Parathyroid adenoma (tissue), 2 donors: ENCODE measurements around the gene CDK5.

Source experiments
- H2AFZ ChIP-seq: fragments of 300-600 bp; sonication (generic); one replicate; pipeline ENCODE4 v1.7.0; 2017; ENCODE audit warnings: antibody characterized with exemption, mild to moderate bottlenecking
- H3K27ac ChIP-seq: fragments of 300-600 bp; sonication (generic); one replicate; pipeline ENCODE4 v1.7.0; 2017
- H3K27me3 ChIP-seq: fragments of 300-600 bp; sonication (generic); one replicate; pipeline ENCODE4 v1.7.0; 2017; ENCODE audit warnings: low read length; ENCODE audit not compliant: control insufficient read depth, insufficient read depth
- H3K36me3 ChIP-seq: fragments of 300-600 bp; sonication (generic); one replicate; pipeline ENCODE4 v1.7.0; 2017; ENCODE audit warnings: low read length; ENCODE audit not compliant: control insufficient read depth, insufficient read depth
- H3K4me1 ChIP-seq: fragments of 300-600 bp; sonication (generic); one replicate; pipeline ENCODE4 v1.7.0; 2017; ENCODE audit warnings: control low read depth
- H3K4me2 ChIP-seq: fragments of 300-600 bp; sonication (generic); one replicate; pipeline ENCODE4 v1.7.0; 2017; ENCODE audit warnings: low read length
- H3K4me3 ChIP-seq: fragments of 300-600 bp; sonication (generic); one replicate; pipeline ENCODE4 v1.7.0; 2017; ENCODE audit warnings: low read depth, low read length
- H3K79me2 ChIP-seq: fragments of 300-600 bp; sonication (generic); one replicate; pipeline ENCODE4 v1.7.0; 2017; ENCODE audit warnings: control low read depth
- H3K9ac ChIP-seq: fragments of 300-600 bp; sonication (generic); one replicate; pipeline ENCODE4 v1.7.0; 2017; ENCODE audit warnings: mild to moderate bottlenecking
- H3K9me3 ChIP-seq: fragments of 300-600 bp; sonication (generic); one replicate; pipeline ENCODE4 v1.7.0; 2017; ENCODE audit warnings: low read length; ENCODE audit not compliant: control insufficient read depth
- TF ChIP-seq, protein P1 (sequence below): fragments of 300-600 bp; sonication (generic); IDR thresholded peaks from one replicate; pipeline ENCODE4 v1.7.0; 2017; ENCODE audit warnings: antibody characterized with exemption, mild to moderate bottlenecking
- donor health status: primary hyperparathyroidism.

The CDK5 gene

DNA sequence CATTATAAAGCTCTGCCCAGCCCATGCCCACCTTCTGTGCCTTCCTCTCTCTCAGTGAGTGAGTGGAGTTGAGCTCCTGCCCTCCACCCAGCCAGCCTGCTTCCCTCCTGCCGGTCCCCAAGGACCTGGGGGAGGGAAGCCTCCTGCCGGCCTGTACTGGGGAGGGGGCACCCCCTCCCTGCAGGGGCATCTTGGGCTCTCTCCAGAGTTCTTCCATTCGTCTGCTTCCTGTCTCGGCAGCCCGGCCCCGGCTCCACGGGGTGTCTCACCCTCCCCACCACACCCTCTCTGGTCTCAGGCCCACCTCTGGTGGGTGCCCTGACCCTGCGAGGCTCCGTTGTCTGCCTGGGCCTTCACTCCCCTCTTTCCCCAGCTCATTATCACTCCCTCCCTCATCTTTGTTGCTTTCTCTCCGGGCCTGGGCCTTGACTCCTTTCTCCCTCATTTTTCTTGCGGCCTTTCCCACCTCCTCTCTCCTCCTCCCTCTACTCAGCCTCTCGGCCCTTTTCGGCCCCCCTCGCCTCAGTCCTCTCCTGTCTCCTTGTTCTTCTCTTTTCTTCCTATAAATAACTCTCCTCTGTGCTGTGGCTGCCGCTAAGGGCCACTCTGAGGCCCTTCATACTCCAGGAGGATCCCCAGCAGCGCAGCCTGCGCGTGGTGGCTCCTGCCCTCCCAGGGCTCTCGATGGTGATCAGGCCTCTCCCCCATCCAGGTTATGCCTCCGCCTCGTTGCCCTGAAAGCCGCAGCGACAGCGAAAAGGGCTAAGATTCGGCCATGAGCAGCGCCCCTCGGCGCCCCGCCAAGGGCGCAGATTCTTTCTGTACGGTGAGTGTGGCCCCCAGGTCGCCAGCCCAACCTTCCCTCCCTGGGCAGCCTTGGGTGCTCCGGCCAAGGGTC, 3.8 kb upstream of the CDK5 start:
- Histone ChIP-seq H3K79me2 (peaks cover 2% of the 10 kb centered on the region), H3K4me2 (peak overlapping the region; percentile 91), H3K36me3 (no peaks in the 10 kb centered on the region), H3K27me3 (no peaks in the 10 kb centered on the region), H3K27ac (peak overlapping the region; percentile 100), H3K9ac (no peak overlapping the region), H3K4me3 (peak overlapping the region; percentile 53), H2AFZ (no peak overlapping the region), H3K4me1 (peaks cover 64% of the 10 kb centered on the region), H3K9me3 (no peaks in the 10 kb centered on the region)
- TF ChIP-seq, protein P1, sequence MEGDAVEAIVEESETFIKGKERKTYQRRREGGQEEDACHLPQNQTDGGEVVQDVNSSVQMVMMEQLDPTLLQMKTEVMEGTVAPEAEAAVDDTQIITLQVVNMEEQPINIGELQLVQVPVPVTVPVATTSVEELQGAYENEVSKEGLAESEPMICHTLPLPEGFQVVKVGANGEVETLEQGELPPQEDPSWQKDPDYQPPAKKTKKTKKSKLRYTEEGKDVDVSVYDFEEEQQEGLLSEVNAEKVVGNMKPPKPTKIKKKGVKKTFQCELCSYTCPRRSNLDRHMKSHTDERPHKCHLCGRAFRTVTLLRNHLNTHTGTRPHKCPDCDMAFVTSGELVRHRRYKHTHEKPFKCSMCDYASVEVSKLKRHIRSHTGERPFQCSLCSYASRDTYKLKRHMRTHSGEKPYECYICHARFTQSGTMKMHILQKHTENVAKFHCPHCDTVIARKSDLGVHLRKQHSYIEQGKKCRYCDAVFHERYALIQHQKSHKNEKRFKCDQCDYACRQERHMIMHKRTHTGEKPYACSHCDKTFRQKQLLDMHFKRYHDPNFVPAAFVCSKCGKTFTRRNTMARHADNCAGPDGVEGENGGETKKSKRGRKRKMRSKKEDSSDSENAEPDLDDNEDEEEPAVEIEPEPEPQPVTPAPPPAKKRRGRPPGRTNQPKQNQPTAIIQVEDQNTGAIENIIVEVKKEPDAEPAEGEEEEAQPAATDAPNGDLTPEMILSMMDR, result no peak

GRCh38 chr7:151060416-151061212, 2.9 kb upstream of the CDK5 start:
- Histone ChIP-seq H3K4me1 (peaks cover 55% of the 10 kb centered on the region), H3K9ac (peak overlapping the region; percentile 78), H3K79me2 (peaks cover 2% of the 10 kb centered on the region), H3K9me3 (no peaks in the 10 kb centered on the region), H3K36me3 (no peaks in the 10 kb centered on the region), H3K27ac (peak overlapping the region; percentile 100), H3K27me3 (no peaks in the 10 kb centered on the region), H3K4me3 (peak overlapping the region; percentile 87), H3K4me2 (peak overlapping the region; percentile 91), H2AFZ (no peak overlapping the region)
- TF ChIP-seq, protein P1, result peak; percentile 31

DNA sequence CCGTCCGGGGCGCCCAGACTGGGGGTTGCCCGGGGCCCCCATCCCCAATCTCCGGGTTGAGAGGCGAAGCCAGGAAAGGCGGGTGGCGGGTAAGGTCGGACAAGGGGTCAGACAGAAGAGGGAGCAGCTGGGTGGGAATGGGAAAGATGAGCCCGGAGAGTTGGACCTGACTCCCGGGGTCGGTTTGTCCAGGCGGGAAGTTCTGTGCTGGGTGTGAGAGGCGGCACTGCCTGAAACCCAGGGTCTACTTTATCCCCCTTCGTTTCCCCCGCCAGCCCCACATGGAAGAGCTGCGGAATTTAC, 2.4 kb upstream of the CDK5 start:
- H3K9me3 ChIP-seq, result no peaks in the 10 kb centered on the region
- peak overlapping the region; percentile 91 for H3K4me2 ChIP-seq
- H3K79me2 ChIP-seq, result peaks cover 2% of the 10 kb centered on the region
- peak overlapping the region; percentile 78 for H3K9ac ChIP-seq
- TF ChIP-seq, protein P1, result peak; percentile 1
- peaks cover 51% of the 10 kb centered on the region for H3K4me1 ChIP-seq
- H3K36me3 ChIP-seq, result no peaks in the 10 kb centered on the region
- H3K4me3 ChIP-seq, result peak overlapping the region; percentile 87
- H2AFZ ChIP-seq, result peak overlapping the region; percentile 87
- H3K27ac ChIP-seq, result peak overlapping the region; percentile 100
- no peaks in the 10 kb centered on the region for H3K27me3 ChIP-seq

GRCh38 chr7:151059367-151060112, 1.8 kb upstream of the CDK5 start, which contains the start of gene SLC4A2:
SLC4A2 (plus strand) TSS chr7:151059589; CDS start chr7:151061988, 2,399 bp downstream.
- H3K4me2 ChIP-seq, result peak within 1 kb of the TSS; percentile 91
- H3K9me3 ChIP-seq, result no peaks in the 10 kb centered on the region
- peak within 1 kb of the TSS; percentile 87 for H3K4me3 ChIP-seq
- no peaks in the 10 kb centered on the region for H3K27me3 ChIP-seq
- H3K4me1 ChIP-seq, result peaks cover 46% of the 10 kb centered on the region
- H3K36me3 ChIP-seq, result no peaks in the 10 kb centered on the region
- peak within 1 kb of the TSS; percentile 100 for H3K27ac ChIP-seq
- peaks cover 2% of the 10 kb centered on the region for H3K79me2 ChIP-seq
- peak within 1 kb of the TSS; percentile 78 for H3K9ac ChIP-seq
- H2AFZ ChIP-seq, result peak within 1 kb of the TSS; percentile 87
- TF ChIP-seq, protein P1, result peak; percentile 61
